ENCODE results near the gene SF3A2.

SF3A2 gene

GRCh38 chr19:2249010-2249866, 12.6 kb downstream of the SF3A2 start, which contains the start of gene AMH:
AMH (plus strand) TSS chr19:2249323; CDS start chr19:2249333, 10 bp downstream.
- in situ Hi-C loops (cut with MboI; ENCODE audit: low pct_unique_long_range_greater_than_20kb, low sequenced_read_pairs), result no loop called here
- no peak for DNase-seq

GRCh38 chr19:2249880-2250765, 13.5 kb downstream of the SF3A2 start:
- DNase-seq, result no peak
- in situ Hi-C loops (cut with MboI; ENCODE audit: low pct_unique_long_range_greater_than_20kb, low sequenced_read_pairs), result no loop called here

- in situ Hi-C loops (cut with MboI; ENCODE audit: low pct_unique_long_range_greater_than_20kb, low sequenced_read_pairs), result no loop called here
- DNase-seq, result no peak
Measured at GRCh38 chr19:2250766-2251105, 14.1 kb downstream of the SF3A2 start.

- DNase-seq, result no peak
- in situ Hi-C loops (cut with MboI; ENCODE audit: low pct_unique_long_range_greater_than_20kb, low sequenced_read_pairs), result no loop called here
Measured at GRCh38 chr19:2251106-2252054, 14.8 kb downstream of the SF3A2 start.

- no peak for DNase-seq
- in situ Hi-C loops (cut with MboI; ENCODE audit: low pct_unique_long_range_greater_than_20kb, low sequenced_read_pairs), result no loop called here
Measured at GRCh38 chr19:2252055-2252796, 15.6 kb downstream of the SF3A2 start.

- in situ Hi-C loops (cut with MboI; ENCODE audit: low pct_unique_long_range_greater_than_20kb, low sequenced_read_pairs), result no loop called here
- no peak for DNase-seq
Measured at GRCh38 chr19:2252797-2253105, 16.1 kb downstream of the SF3A2 start.

- in situ Hi-C loops (cut with MboI; ENCODE audit: low pct_unique_long_range_greater_than_20kb, low sequenced_read_pairs), result no loop called here
- no peak for DNase-seq
Measured at GRCh38 chr19:2253106-2254063, 16.8 kb downstream of the SF3A2 start.

GRCh38 chr19:2254064-2254872, 17.6 kb downstream of the SF3A2 start:
- in situ Hi-C loops (cut with MboI; ENCODE audit: low pct_unique_long_range_greater_than_20kb, low sequenced_read_pairs), result no loop called here
- no peak for DNase-seq

GRCh38 chr19:2255112-2255845, 18.7 kb downstream of the SF3A2 start:
- no peak for DNase-seq
- in situ Hi-C loops (cut with MboI; ENCODE audit: low pct_unique_long_range_greater_than_20kb, low sequenced_read_pairs), result no loop called here

- in situ Hi-C loops (cut with MboI; ENCODE audit: low pct_unique_long_range_greater_than_20kb, low sequenced_read_pairs), result no loop called here
- no peak for DNase-seq
Measured at GRCh38 chr19:2255982-2256685, 19.5 kb downstream of the SF3A2 start, which contains the start of gene JSRP1. JSRP1 (minus strand) TSS chr19:2256417; CDS start chr19:2255314, 1,103 bp downstream.

GRCh38 chr19:2259336-2259735, 22.7 kb downstream of the SF3A2 start:
- in situ Hi-C loops (cut with MboI; ENCODE audit: low pct_unique_long_range_greater_than_20kb, low sequenced_read_pairs), result no loop called here
- DNase-seq, result no peak

GRCh38 chr19:2260341-2260805, 23.7 kb downstream of the SF3A2 start:
- in situ Hi-C loops (cut with MboI; ENCODE audit: low pct_unique_long_range_greater_than_20kb, low sequenced_read_pairs), result no loop called here
- no peak for DNase-seq

- peak; percentile 52 for DNase-seq
- in situ Hi-C loops (cut with MboI; ENCODE audit: low pct_unique_long_range_greater_than_20kb, low sequenced_read_pairs), result no loop called here
Measured at GRCh38 chr19:2261438-2262172, 25.0 kb downstream of the SF3A2 start.

GRCh38 chr19:2266183-2266993, 29.8 kb downstream of the SF3A2 start:
- in situ Hi-C loops (cut with MboI; ENCODE audit: low pct_unique_long_range_greater_than_20kb, low sequenced_read_pairs), result no loop called here
- DNase-seq, result peak; percentile 85

All from KBM-7 (cell line).